ENCODE data around the gene ZNF569. TPM values are rescaled to one million over a fixed set of nuclear protein-coding genes. Genes with fewer than 3 reads are reported as not detected.

ZNF569 gene
- total and polyA plus RNA-seq, 2 of the 8 experiments (the other 6 are each of a cell fraction or from before 2014, with no cell fraction given), result 2.4 to 10.5 TPM

DNA sequence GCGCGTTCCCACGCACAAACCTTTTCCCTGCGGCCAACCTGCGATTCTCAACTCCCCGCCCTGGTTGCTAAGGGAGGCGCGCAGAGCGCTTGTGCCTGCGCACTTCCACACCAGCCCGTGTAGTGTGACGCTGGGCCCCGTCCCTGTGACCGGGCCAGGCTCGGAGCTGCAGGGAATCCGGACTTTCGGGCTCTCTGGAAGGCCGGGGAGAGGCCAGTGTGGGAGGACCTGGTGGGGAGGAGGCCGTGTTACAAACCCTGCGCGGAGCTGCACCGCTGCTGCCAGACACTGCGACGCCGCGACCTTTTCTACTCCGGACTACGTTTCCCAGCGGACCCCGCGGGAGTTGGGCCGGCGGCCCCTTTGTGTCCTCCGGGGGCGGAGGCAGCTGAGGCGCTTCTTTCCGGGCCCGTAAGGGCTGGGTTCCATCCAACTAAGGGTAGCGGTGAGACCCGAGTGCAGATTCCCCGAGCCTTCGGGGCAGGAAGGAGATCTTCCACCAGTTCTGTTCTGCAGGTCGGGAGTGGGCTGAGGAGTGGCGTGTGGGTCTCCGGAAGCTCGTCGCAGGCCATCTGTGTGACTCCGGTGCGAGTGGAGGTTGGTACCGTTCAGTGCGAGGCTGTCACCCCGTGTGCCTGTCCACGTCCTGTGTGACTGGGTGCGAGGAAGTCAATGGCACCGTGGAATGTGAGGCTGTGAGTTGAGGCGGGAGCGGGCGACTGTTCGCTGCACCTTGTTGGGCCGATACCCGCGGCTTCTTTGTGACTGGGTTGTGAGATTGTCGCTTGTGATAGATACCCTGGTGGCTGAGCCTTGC lies 1.9 kb upstream of the ZNF569 start, which contains the start of gene ZNF570 (continued):
- TF ChIP-seq TEAD4 (IDR thresholded peaks at IDR 0.05; ENCODE audit: low read depth, low read length) (peak; percentile 31; the same call in 1 of the 2 replicates), SAP30 (IDR thresholded peaks at IDR 0.05; ENCODE audit: insufficient read depth, insufficient replicate concordance, low read length) (peak; percentile 81), CHD1 (IDR thresholded peaks at IDR 0.05; ENCODE audit: low read depth, low read length) (no peak), E2F6 (IDR thresholded peaks at IDR 0.05) (no peak), GTF2F1 (IDR thresholded peaks at IDR 0.05; ENCODE audit: borderline replicate concordance, low read depth, low read length) (no peak), KDM5A (IDR thresholded peaks at IDR 0.05; ENCODE audit: low read length) (no peak), HDAC2 (IDR thresholded peaks at IDR 0.05; ENCODE audit: borderline replicate concordance in 1 of 2, low read depth in 2 of 2, low read length in 2 of 2) (peak in 1 of 2 experiments; percentile 83; a peak in 1 of 4 replicates), POLR2A (IDR thresholded peaks at IDR 0.05; ENCODE audit: control extremely low read depth in 1 of 2, low read depth in 2 of 2, low read length in 2 of 2) (0 out of 3 replicates have a peak, but pooled peaks of 1 of the 2 experiments have one; percentile 22), BRCA1 (IDR thresholded peaks at IDR 0.05; ENCODE audit: low read depth, low read length) (no peak), ZNF274 (IDR thresholded peaks at IDR 0.05; ENCODE audit: borderline replicate concordance, extremely low read depth, low read length) (no peak), SIRT6 (IDR thresholded peaks at IDR 0.05; ENCODE audit: low read length) (no peak), MAFK (IDR thresholded peaks at IDR 0.05; ENCODE audit: low read depth, low read length) (no peak), GABPA (IDR thresholded peaks at IDR 0.05; ENCODE audit: borderline replicate concordance, insufficient read depth, low read length) (peak; percentile 80; the same call in 1 of the 2 replicates), SP4 (IDR thresholded peaks at IDR 0.05; ENCODE audit: low read length) (no peak), HDAC6 (IDR thresholded peaks at IDR 0.05; ENCODE audit: low read depth, low read length) (no peak), TBP (IDR thresholded peaks at IDR 0.05; ENCODE audit: low read depth, low read length) (peak; percentile 77), EP300 (IDR thresholded peaks at IDR 0.05; ENCODE audit: borderline replicate concordance in 1 of 2, low read depth in 2 of 2, low read length in 2 of 2) (no peak), SUZ12 (IDR thresholded peaks at IDR 0.05; ENCODE audit: low read length) (no peak), RNF2 (IDR thresholded peaks at IDR 0.05; ENCODE audit: borderline replicate concordance, low read depth, low read length, missing control alignments, poor library complexity, severe bottlenecking) (no peak), TCF12 (IDR thresholded peaks at IDR 0.05; ENCODE audit: low read depth, low read length) (no peak)
- TF ChIP-seq, protein P1, sequence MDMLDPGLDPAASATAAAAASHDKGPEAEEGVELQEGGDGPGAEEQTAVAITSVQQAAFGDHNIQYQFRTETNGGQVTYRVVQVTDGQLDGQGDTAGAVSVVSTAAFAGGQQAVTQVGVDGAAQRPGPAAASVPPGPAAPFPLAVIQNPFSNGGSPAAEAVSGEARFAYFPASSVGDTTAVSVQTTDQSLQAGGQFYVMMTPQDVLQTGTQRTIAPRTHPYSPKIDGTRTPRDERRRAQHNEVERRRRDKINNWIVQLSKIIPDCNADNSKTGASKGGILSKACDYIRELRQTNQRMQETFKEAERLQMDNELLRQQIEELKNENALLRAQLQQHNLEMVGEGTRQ (IDR thresholded peaks at IDR 0.05; ENCODE audit: low read length), result no peak

Measured in H1 (cell line).